Measurements from ENCODE around the gene NFE2L1. TPM values are rescaled to one million over a fixed set of nuclear protein-coding genes. Genes with fewer than 3 reads are reported as not detected.

The NFE2L1 gene
- total and polyA plus RNA-seq, 9 of the 15 experiments (the other 6 are each of a cell fraction or from before 2014, with no cell fraction given), result 2.0 to 68.6 (median 39.7) TPM

DNA sequence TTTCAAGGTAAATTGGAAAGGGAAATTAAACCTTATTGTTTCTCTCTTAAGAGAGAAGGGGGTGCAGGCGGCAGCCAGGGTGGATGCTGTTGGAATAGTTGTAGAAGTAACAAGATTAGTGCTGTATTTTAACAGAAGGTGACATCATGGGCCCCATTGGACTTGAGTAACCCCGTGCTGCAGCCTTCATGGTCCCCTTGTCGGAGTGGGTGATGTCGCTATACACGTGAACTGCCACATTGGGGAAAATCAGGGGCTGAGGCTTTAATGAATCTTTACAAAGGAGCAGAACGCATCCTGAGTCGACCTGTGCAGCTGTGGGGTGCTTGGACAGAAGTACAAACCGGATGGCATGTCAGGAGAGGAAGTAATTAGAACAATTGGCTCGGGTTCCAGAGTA lies 62.6 kb downstream of the NFE2L1 start:
- Histone ChIP-seq H4K20me1 (replicated peaks; ENCODE audit: control insufficient read depth, insufficient read depth, low read length) (no peaks in the 10 kb centered on the region), H3K9me1 (ENCODE audit: control insufficient read depth, insufficient read depth, low read length) (no peaks in the 10 kb centered on the region), H2AFZ (ENCODE audit: low read depth, low read length) (no peak overlapping the region), H3K4me1 (replicated peaks in 1 of 2; ENCODE audit: control insufficient read depth in 2 of 2, insufficient read depth in 2 of 2, low read length in 2 of 2) (peaks cover 0 to 18% of the 10 kb centered on the region in 2 experiments; a peak in 3 of 5 replicates), H3K36me3 (ENCODE audit: control insufficient read depth, insufficient read depth, low read length) (peaks cover 27% of the 10 kb centered on the region; the same call in 2 of the 3 replicates), H3K27me3 (ENCODE audit: control insufficient read depth in 2 of 2, insufficient read depth in 2 of 2, low read length in 2 of 2) (no peaks in the 10 kb centered on the region), H3K4me3 (no peak overlapping the region), H3K4me2 (ENCODE audit: insufficient read depth, low read length) (no peak overlapping the region; the same call in 1 of the 2 replicates), H3K9me3 (replicated peaks; ENCODE audit: control insufficient read depth, insufficient read depth, low read depth, low read length) (no peaks in the 10 kb centered on the region), H3K79me2 (ENCODE audit: control insufficient read depth, insufficient read depth, low read length) (peaks cover 31% of the 10 kb centered on the region), H3K27ac (ENCODE audit: extremely low read depth, low read depth, low read length) (no peak overlapping the region), H3K9ac (ENCODE audit: insufficient read depth in 1 of 2, low read depth in 2 of 2, low read length in 2 of 2) (no peak overlapping the region)
- FAIRE-seq (no peak), DNase-seq (ENCODE audit: extremely low read depth in 1 of 4, low spot score in 3 of 4) (no peak), ATAC-seq (no peak)
- intact Hi-C loops (cut with micrococcal nuclease), result no loop called here
- ChIA-PET CTCF (ENCODE audit: low intra/inter-chr PET ratio) (no interaction called here), POLR2A (no interaction called here)
- in situ Hi-C loops (cut with MboI), result no loop called here
- 82% methylated on average over 9 of the region's 9 CpGs for WGBS (ENCODE audit: insufficient coverage, low coverage, missing lambda C conversion rate)
- TF ChIP-seq ADNP (tag; IDR thresholded peaks at IDR 0.05) (no peak), OTX1 (CRISPR knock-in tag; IDR thresholded peaks at IDR 0.05) (no peak)
- no TSS peak for BruUV-seq (replicated peaks)

MicroRNAs within 50 kb of the gene (microRNA counts, 767-probe panel; counts per million panel counts)
- not detected for microRNA hsa-miR-152

Small RNA genes within 50 kb of the gene (microRNA-seq; reads per million reads assigned to microRNA genes)
- gene MIR152 (ENCODE audit: borderline microRNAs expressed), result 14.1 reads per million, percentile 60 among the genes with 10 or more reads in this experiment

Small RNA genes within 50 kb of the gene (small RNA-seq; reads per million reads assigned to genes)
- gene AC004477.2, result not detected
- 3.2 reads per million, percentile 89 among the genes with 10 or more reads in this experiment for gene MIR152
- not detected for gene RNU6-1201P

Other genes starting within 250 kb of the NFE2L1 start
Only the 7 nearest of the 12 such genes appear.
- gene SP2, start 152.1 kb upstream of the NFE2L1 start, total RNA-seq (2014; rRNA removed), result 2.1 and 2.8 TPM in 2 replicates
- gene SP2, start 152.1 kb upstream of the NFE2L1 start, total RNA-seq (2014; rRNA removed; fragmentation: Illumina TruSeq; extraction: Trizol), result 1.5 and 2.3 TPM in 2 replicates
- 1.4 and 1.5 TPM in 2 replicates for gene SP2, start 152.1 kb upstream of the NFE2L1 start, total RNA-seq (2015; rRNA removed; fragmentation: Illumina TruSeq; extraction: Trizol)
- gene SP2, start 152.1 kb upstream of the NFE2L1 start, total RNA-seq (2021), result 15.9 and 17.4 TPM in 2 replicates
- gene SP2, start 152.1 kb upstream of the NFE2L1 start, polyA plus RNA-seq (2011; rRNA removed), result 2.3 and 5.0 TPM in 2 replicates
- 19.1 and 22.3 TPM in 2 replicates for gene SP2, start 152.1 kb upstream of the NFE2L1 start, polyA plus RNA-seq (2014; fragmentation: Illumina TruSeq; extraction: Trizol)
- gene SP2, start 152.1 kb upstream of the NFE2L1 start, polyA plus RNA-seq (2014; fragmentation: Nextera tagmentation; extraction: Ambion mirVana), result under 1 TPM; 0.77 to 0.88 TPM
- gene SP2, start 152.1 kb upstream of the NFE2L1 start, polyA plus RNA-seq (2014; rRNA removed), result 6.1 and 6.5 TPM in 2 replicates
- 25.5 and 30.9 TPM in 2 replicates for gene PNPO, start 106.8 kb upstream of the NFE2L1 start, total RNA-seq (2014; rRNA removed)
- 27.4 and 27.7 TPM in 2 replicates for gene PNPO, start 106.8 kb upstream of the NFE2L1 start, total RNA-seq (2014; rRNA removed; fragmentation: Illumina TruSeq; extraction: Trizol)
- gene PNPO, start 106.8 kb upstream of the NFE2L1 start, total RNA-seq (2015; rRNA removed; fragmentation: Illumina TruSeq; extraction: Trizol), result 24.8 and 28.2 TPM in 2 replicates
- gene PNPO, start 106.8 kb upstream of the NFE2L1 start, total RNA-seq (2021), result 39.0 and 41.5 TPM in 2 replicates
- 29.2 and 35.5 TPM in 2 replicates for gene PNPO, start 106.8 kb upstream of the NFE2L1 start, polyA plus RNA-seq (2011; rRNA removed)
- 29.6 and 35.5 TPM in 2 replicates for gene PNPO, start 106.8 kb upstream of the NFE2L1 start, polyA plus RNA-seq (2014; fragmentation: Illumina TruSeq; extraction: Trizol)
- 10 to 100 TPM; 16.6 to 23.1 TPM for gene PNPO, start 106.8 kb upstream of the NFE2L1 start, polyA plus RNA-seq (2014; fragmentation: Nextera tagmentation; extraction: Ambion mirVana)
- 23.4 and 24.9 TPM in 2 replicates for gene PNPO, start 106.8 kb upstream of the NFE2L1 start, polyA plus RNA-seq (2014; rRNA removed)
- gene PRR15L, start 90.5 kb upstream of the NFE2L1 start, total RNA-seq (2014; rRNA removed), result not detected in 2 replicates
- gene PRR15L, start 90.5 kb upstream of the NFE2L1 start, total RNA-seq (2014; rRNA removed; fragmentation: Illumina TruSeq; extraction: Trizol), result not detected in 2 replicates
- not detected in 2 replicates for gene PRR15L, start 90.5 kb upstream of the NFE2L1 start, total RNA-seq (2015; rRNA removed; fragmentation: Illumina TruSeq; extraction: Trizol)
- 0.16 TPM in 1 of 2 replicates, not detected in the other for gene PRR15L, start 90.5 kb upstream of the NFE2L1 start, total RNA-seq (2021)
- gene PRR15L, start 90.5 kb upstream of the NFE2L1 start, polyA plus RNA-seq (2011; rRNA removed), result not detected in 2 replicates
- gene PRR15L, start 90.5 kb upstream of the NFE2L1 start, polyA plus RNA-seq (2014; fragmentation: Illumina TruSeq; extraction: Trizol), result not detected in 2 replicates
- gene PRR15L, start 90.5 kb upstream of the NFE2L1 start, polyA plus RNA-seq (2014; fragmentation: Nextera tagmentation; extraction: Ambion mirVana), result under 1 TPM in 1 of 2 experiments, not detected in 1; 0.03 TPM
- gene PRR15L, start 90.5 kb upstream of the NFE2L1 start, polyA plus RNA-seq (2014; rRNA removed), result not detected in 2 replicates
- 85.0 and 91.5 TPM in 2 replicates for gene CDK5RAP3, start 77.2 kb upstream of the NFE2L1 start, total RNA-seq (2014; rRNA removed)
- gene CDK5RAP3, start 77.2 kb upstream of the NFE2L1 start, total RNA-seq (2014; rRNA removed; fragmentation: Illumina TruSeq; extraction: Trizol), result 70.8 and 71.7 TPM in 2 replicates
- 67.0 and 73.7 TPM in 2 replicates for gene CDK5RAP3, start 77.2 kb upstream of the NFE2L1 start, total RNA-seq (2015; rRNA removed; fragmentation: Illumina TruSeq; extraction: Trizol)
- gene CDK5RAP3, start 77.2 kb upstream of the NFE2L1 start, total RNA-seq (2021), result 113 and 131 TPM in 2 replicates
- gene CDK5RAP3, start 77.2 kb upstream of the NFE2L1 start, polyA plus RNA-seq (2011; rRNA removed), result 132 and 208 TPM in 2 replicates
- 96.7 and 100 TPM in 2 replicates for gene CDK5RAP3, start 77.2 kb upstream of the NFE2L1 start, polyA plus RNA-seq (2014; fragmentation: Illumina TruSeq; extraction: Trizol)
- 10 to 100 TPM; 44.2 to 73.0 TPM for gene CDK5RAP3, start 77.2 kb upstream of the NFE2L1 start, polyA plus RNA-seq (2014; fragmentation: Nextera tagmentation; extraction: Ambion mirVana)
- 152 and 202 TPM in 2 replicates for gene CDK5RAP3, start 77.2 kb upstream of the NFE2L1 start, polyA plus RNA-seq (2014; rRNA removed)
- not detected in 2 replicates for gene COPZ2, start 10.6 kb upstream of the NFE2L1 start, total RNA-seq (2014; rRNA removed)
- not detected in 2 replicates for gene COPZ2, start 10.6 kb upstream of the NFE2L1 start, total RNA-seq (2014; rRNA removed; fragmentation: Illumina TruSeq; extraction: Trizol)
- gene COPZ2, start 10.6 kb upstream of the NFE2L1 start, total RNA-seq (2015; rRNA removed; fragmentation: Illumina TruSeq; extraction: Trizol), result not detected in 2 replicates
- 0.49 TPM in 1 of 2 replicates, not detected in the other for gene COPZ2, start 10.6 kb upstream of the NFE2L1 start, total RNA-seq (2021)
- gene COPZ2, start 10.6 kb upstream of the NFE2L1 start, polyA plus RNA-seq (2011; rRNA removed), result 0.14 and 0.22 TPM in 2 replicates
- gene COPZ2, start 10.6 kb upstream of the NFE2L1 start, polyA plus RNA-seq (2014; fragmentation: Illumina TruSeq; extraction: Trizol), result 0.21 TPM in 1 of 2 replicates, not detected in the other
- gene COPZ2, start 10.6 kb upstream of the NFE2L1 start, polyA plus RNA-seq (2014; fragmentation: Nextera tagmentation; extraction: Ambion mirVana), result not detected
- gene COPZ2, start 10.6 kb upstream of the NFE2L1 start, polyA plus RNA-seq (2014; rRNA removed), result not detected in 2 replicates
- 44.0 and 48.2 TPM in 2 replicates for gene CBX1, start 53.1 kb downstream of the NFE2L1 start, total RNA-seq (2014; rRNA removed)
- 64.4 and 75.3 TPM in 2 replicates for gene CBX1, start 53.1 kb downstream of the NFE2L1 start, total RNA-seq (2014; rRNA removed; fragmentation: Illumina TruSeq; extraction: Trizol)
- gene CBX1, start 53.1 kb downstream of the NFE2L1 start, total RNA-seq (2015; rRNA removed; fragmentation: Illumina TruSeq; extraction: Trizol), result 70.4 and 76.2 TPM in 2 replicates
- 44.6 and 52.7 TPM in 2 replicates for gene CBX1, start 53.1 kb downstream of the NFE2L1 start, total RNA-seq (2021)
- 31.9 and 45.0 TPM in 2 replicates for gene CBX1, start 53.1 kb downstream of the NFE2L1 start, polyA plus RNA-seq (2011; rRNA removed)
- gene CBX1, start 53.1 kb downstream of the NFE2L1 start, polyA plus RNA-seq (2014; fragmentation: Illumina TruSeq; extraction: Trizol), result 73.0 and 95.7 TPM in 2 replicates
- 10 to 100 TPM; 10.6 to 13.5 TPM for gene CBX1, start 53.1 kb downstream of the NFE2L1 start, polyA plus RNA-seq (2014; fragmentation: Nextera tagmentation; extraction: Ambion mirVana)
- 48.7 and 53.3 TPM in 2 replicates for gene CBX1, start 53.1 kb downstream of the NFE2L1 start, polyA plus RNA-seq (2014; rRNA removed)
- 13.1 and 15.8 TPM in 2 replicates for gene SNX11, start 59.4 kb downstream of the NFE2L1 start, total RNA-seq (2014; rRNA removed)
- 16.6 and 16.8 TPM in 2 replicates for gene SNX11, start 59.4 kb downstream of the NFE2L1 start, total RNA-seq (2014; rRNA removed; fragmentation: Illumina TruSeq; extraction: Trizol)
- gene SNX11, start 59.4 kb downstream of the NFE2L1 start, total RNA-seq (2015; rRNA removed; fragmentation: Illumina TruSeq; extraction: Trizol), result 12.3 and 12.4 TPM in 2 replicates
- 18.0 and 18.4 TPM in 2 replicates for gene SNX11, start 59.4 kb downstream of the NFE2L1 start, total RNA-seq (2021)
- 22.1 and 23.3 TPM in 2 replicates for gene SNX11, start 59.4 kb downstream of the NFE2L1 start, polyA plus RNA-seq (2011; rRNA removed)
- gene SNX11, start 59.4 kb downstream of the NFE2L1 start, polyA plus RNA-seq (2014; fragmentation: Illumina TruSeq; extraction: Trizol), result 14.9 and 16.5 TPM in 2 replicates
- gene SNX11, start 59.4 kb downstream of the NFE2L1 start, polyA plus RNA-seq (2014; fragmentation: Nextera tagmentation; extraction: Ambion mirVana), result 10 to 100 TPM; 20.8 to 24.0 TPM
- 15.4 and 19.2 TPM in 2 replicates for gene SNX11, start 59.4 kb downstream of the NFE2L1 start, polyA plus RNA-seq (2014; rRNA removed)